Sigmoid colon (tissue), 7 donors: ENCODE data around the gene AP3B2. TPM values are rescaled to one million over a fixed set of nuclear protein-coding genes. Genes with fewer than 3 reads are reported as not detected.
A peak's percentile ranks its signal among the peaks of the same experiment; 100 is the strongest.

Source experiments
- DNase-seq: peaks from one replicate; pipeline ENCODE4 v3.0.0-alpha.2; 2019
- H3K27ac ChIP-seq, 4 donors: fragments of 200-600 bp; sonication (generic); one replicate each; pipeline ENCODE4 v1.5.1; 2016 to 2019; ENCODE audit warnings: mild to moderate bottlenecking in 1 of 4
- H3K27me3 ChIP-seq, 3 donors: fragments of 200-600 bp; sonication (generic); one replicate each; pipeline ENCODE4 v1.5.1; 2019; ENCODE audit warnings: mild to moderate bottlenecking in 1 of 3
- H3K36me3 ChIP-seq, 4 donors: fragments of 200-600 bp; sonication (generic); one replicate each; pipeline ENCODE4 v1.5.1; 2016 to 2019
- H3K4me1 ChIP-seq, 4 donors: fragments of 200-600 bp; sonication (generic); one replicate each; pipeline ENCODE4 v1.5.1; 2017 to 2019
- H3K4me3 ChIP-seq, 4 donors: fragments of 200-600 bp; sonication (generic); one replicate each; pipeline ENCODE4 v1.5.1; 2017 to 2019; ENCODE audit warnings: mild to moderate bottlenecking in 2 of 4, moderate library complexity in 1 of 4
- H3K9me3 ChIP-seq, 4 donors: fragments of 200-600 bp in 3 of 4; sonication (generic) in 3 of 4; one replicate each; pipeline versions ENCODE4 v1.5.1 to v1.6.1; 2013 to 2019
- CTCF ChIP-seq, 4 experiments: fragments of 450-650 bp in 3 of 4; fragments of 200-600 bp in 1 of 4; IDR thresholded peaks; one replicate each; pipeline ENCODE4 v1.5.1; 2016 to 2019; ENCODE audit warnings: antibody characterized with exemption in 4 of 4, mild to moderate bottlenecking in 3 of 4, moderate library complexity in 2 of 4
- EP300 ChIP-seq, 4 donors: sonication (generic); formaldehyde crosslinking; IDR thresholded peaks; one replicate each; pipeline ENCODE4 v1.6.1; 2017; ENCODE audit warnings: antibody characterized with exemption in 4 of 4
- POLR2A ChIP-seq, 2 donors: fragments of 450-650 bp; IDR thresholded peaks; one replicate each; pipeline ENCODE4 v1.6.1; 2016; ENCODE audit warnings: antibody characterized with exemption in 2 of 2, mild to moderate bottlenecking in 2 of 2, moderate library complexity in 2 of 2
- POLR2AphosphoS5 ChIP-seq, 4 donors: sonication (generic); formaldehyde crosslinking; IDR thresholded peaks; one replicate each; pipeline ENCODE4 v1.6.1; 2017; ENCODE audit warnings: antibody characterized with exemption in 4 of 4
- WGBS, 2 donors: extraction: QIAGEN DNeasy Blood & Tissue Kit; methylation state at CpG; one replicate each; pipeline ENCODE4 v1.1.7; 2013; 5-methylcytosine and 5-hydroxymethylcytosine counted together
- intact Hi-C: fragments of 100-400 bp; cut with DNase I; formaldehyde crosslinking; loops from one replicate; pipeline ENCODE4 v1.15.1; 2023
- polyA plus RNA-seq, 3 donors: library from polyadenylated mRNA; stranded (reverse); fragments of 200-250 nt; gene quantifications; one replicate each; pipeline ENCODE4 v1.2.3, GENCODE V29; 2013
- total RNA-seq, 4 donors: library from RNA; depleted of rRNA; stranded (reverse); fragments of >200 nt; gene quantifications; one replicate each; pipeline ENCODE4 v1.1.0, GENCODE V29; 2016
- donor health status: healthy with polysubstance abuse.
- donor health status: Bipolar disorder and iron deficiency.
- donor health status: healthy.

Gene AP3B2
- total RNA-seq = 1 to 10 TPM; 1.2 to 9.3 (median 3.4) TPM
- polyA plus RNA-seq = 1 to 10 TPM in 1 of 3 donors, under 1 TPM in 1, not detected in 1; 0.60 to 1.3 TPM

DNA sequence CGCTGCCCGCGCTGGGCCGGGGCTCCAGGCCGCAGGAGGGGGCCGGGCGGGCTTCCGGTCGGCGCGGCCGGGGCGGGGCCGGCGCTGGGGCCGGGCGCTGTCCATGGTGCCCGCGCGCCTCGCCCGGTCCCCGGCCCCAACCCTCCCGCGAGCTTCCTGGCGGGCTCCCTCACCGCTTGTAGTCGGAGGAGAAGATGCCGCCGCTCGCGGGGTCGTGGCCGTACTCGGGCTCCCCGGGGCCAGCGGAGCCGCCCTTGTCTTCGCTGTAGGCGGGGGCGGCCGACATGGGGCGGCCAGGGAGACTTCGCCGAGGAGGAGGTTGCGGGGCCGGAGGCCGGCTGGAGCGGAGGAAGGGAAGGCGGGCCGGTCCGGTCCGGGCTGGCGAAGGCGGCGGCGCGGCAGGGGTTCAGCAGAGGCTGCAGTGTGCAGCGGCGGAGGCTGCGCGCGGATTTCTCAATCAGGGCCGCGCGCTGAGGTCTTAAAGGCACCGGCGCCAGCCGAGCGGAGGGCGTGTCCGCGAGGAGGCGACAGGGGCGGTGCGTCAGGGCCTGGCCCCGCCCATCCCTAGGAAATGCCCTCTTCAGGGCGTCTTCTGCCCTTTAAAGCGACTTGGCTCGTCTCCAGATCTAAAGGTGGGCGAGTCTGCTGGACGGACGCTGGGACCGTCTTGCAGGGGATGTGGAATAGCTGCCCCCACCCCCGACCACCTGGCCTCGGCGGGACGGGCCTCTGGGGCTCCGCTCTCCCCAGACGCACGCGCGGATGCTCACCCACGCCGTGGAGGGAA, at the start of gene AP3B2:
Gene AP3B2 (minus strand): TSS at position 455 of the 787 bp plus-strand sequence. CDS start 169 bp downstream, at position 286.
- intact Hi-C loops = no loop called here
- no peaks in the 10 kb centered on the region for H3K9me3 ChIP-seq
- TF ChIP-seq POLR2AphosphoS5 (IDR thresholded peaks at IDR 0.05) (peak in 1 of 4 donors; percentile 29), POLR2A (IDR thresholded peaks at IDR 0.05) (no peak)
- peak within 1 kb of the TSS in 3 of 4 donors; percentile 53 to 76 (median 61) for H3K27ac ChIP-seq
- H3K4me3 ChIP-seq = peak within 1 kb of the TSS; percentile 39 to 74 (median 56)
- DNase-seq = no peak
- no peaks in the 10 kb centered on the region for H3K36me3 ChIP-seq
- H3K4me1 ChIP-seq = peaks cover 0 to 18% (median 15%) of the 10 kb centered on the region in 4 donors
- peaks cover 0 to 6% (median 0%) of the 10 kb centered on the region in 3 donors for H3K27me3 ChIP-seq
- 1% methylated on average over 95 of the region's 95 CpGs for WGBS, 2 donors

GRCh38 chr15:82751308-82751707, 41.6 kb upstream of the AP3B2 start:
- Histone ChIP-seq H3K27me3 (no peaks in the 10 kb centered on the region), H3K9me3 (no peaks in the 10 kb centered on the region), H3K4me3 (peak overlapping the region; percentile 63 to 78 (median 66)), H3K4me1 (peaks cover 0 to 21% (median 20%) of the 10 kb centered on the region in 4 donors), H3K36me3 (peaks cover 0 to 42% (median 17%) of the 10 kb centered on the region in 4 donors), H3K27ac (peak overlapping the region in 2 of 4 donors; percentile 89 to 92)
- 24 to 30% methylated on average over 4 of the region's 4 CpGs for WGBS, 2 donors
- TF ChIP-seq CTCF (IDR thresholded peaks at IDR 0.05) (no peak), EP300 (IDR thresholded peaks at IDR 0.05) (no peak), POLR2A (IDR thresholded peaks at IDR 0.05) (no peak), POLR2AphosphoS5 (IDR thresholded peaks at IDR 0.05) (no peak)
- intact Hi-C loops = loop anchor here (1.0 to 10.0 kb wide), 5 partner anchors 57 to 236 kb away; partner anchors contain the start of genes CPEB1, RAMAC, RPS17 and WHAMM
- DNase-seq = no peak

DNA sequence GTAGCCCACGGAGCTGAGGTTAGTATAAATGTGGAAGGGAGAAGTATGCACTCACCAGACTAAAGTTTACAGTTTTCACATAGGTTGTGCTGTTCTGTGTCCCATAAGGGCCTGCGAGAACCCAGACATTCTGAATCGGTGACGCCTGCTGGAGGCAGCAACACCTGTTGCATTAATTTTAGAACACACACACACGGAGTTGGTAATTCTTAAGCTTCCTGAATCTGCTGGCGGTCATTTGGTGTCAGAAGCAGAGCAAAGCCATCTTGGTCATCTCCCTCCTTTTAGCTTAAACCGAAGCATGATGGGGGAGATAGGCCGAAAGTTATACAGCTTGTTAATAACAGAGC, 41.1 kb upstream of the AP3B2 start:
- Histone ChIP-seq H3K9me3 (no peaks in the 10 kb centered on the region), H3K27me3 (no peaks in the 10 kb centered on the region), H3K27ac (peak overlapping the region; percentile 83 to 92 (median 87)), H3K4me3 (peak overlapping the region; percentile 63 to 78 (median 66)), H3K4me1 (peaks cover 0 to 21% (median 20%) of the 10 kb centered on the region in 4 donors), H3K36me3 (peaks cover 0 to 37% (median 14%) of the 10 kb centered on the region in 4 donors)
- intact Hi-C loops = loop anchor here (1.0 to 10.0 kb wide), 5 partner anchors 58 to 236 kb away; partner anchors contain the start of genes CPEB1, RAMAC, RPS17 and WHAMM
- TF ChIP-seq POLR2A (IDR thresholded peaks at IDR 0.05) (no peak), EP300 (IDR thresholded peaks at IDR 0.05) (no peak), CTCF (IDR thresholded peaks at IDR 0.05) (no peak), POLR2AphosphoS5 (IDR thresholded peaks at IDR 0.05) (no peak)
- 1% methylated on average over 8 of the region's 8 CpGs for WGBS, 2 donors
- no peak for DNase-seq

DNA sequence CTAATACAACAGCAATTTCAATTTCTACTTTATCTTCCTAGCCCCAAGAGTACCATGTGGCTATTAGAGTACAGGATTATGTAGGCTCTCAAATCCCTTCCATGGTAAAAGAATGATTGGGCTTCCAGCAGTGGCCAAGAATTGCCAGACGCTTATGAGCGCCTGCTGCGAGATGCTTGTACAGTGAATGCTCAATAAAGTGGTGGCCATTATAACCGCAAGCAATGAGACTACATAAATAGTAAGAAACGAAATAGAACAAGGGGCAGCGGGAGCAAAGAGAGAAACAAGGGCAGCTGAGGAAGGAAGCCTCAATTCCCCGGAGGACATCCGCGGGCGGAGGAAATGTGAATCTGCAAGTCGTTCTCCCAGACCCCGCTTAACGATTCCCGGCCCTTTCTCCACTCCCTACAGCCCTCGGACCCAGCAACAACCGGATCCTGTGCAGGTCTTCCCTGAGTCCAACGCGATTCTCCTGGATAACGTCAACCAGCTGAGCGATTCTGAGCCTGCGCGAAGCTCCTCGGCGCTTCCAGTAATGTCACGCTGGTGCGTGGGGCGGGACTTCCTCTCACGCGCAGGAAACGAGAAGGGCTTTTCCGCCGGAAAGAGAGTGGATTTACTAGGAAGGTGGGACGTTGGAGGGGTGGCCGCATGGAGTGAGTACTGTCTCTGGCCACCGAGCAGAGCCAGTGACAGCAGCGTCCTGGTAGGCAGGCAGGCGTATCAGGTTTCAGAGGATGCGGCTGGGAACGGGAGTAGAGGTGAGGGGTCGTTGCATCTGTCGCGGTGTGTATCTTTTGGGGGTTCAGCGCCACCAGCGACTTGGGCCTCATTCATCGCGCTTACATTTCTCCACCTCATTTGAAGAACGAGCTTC, 40.5 kb upstream of the AP3B2 start:
- Histone ChIP-seq H3K27me3 (no peaks in the 10 kb centered on the region), H3K4me3 (peak overlapping the region; percentile 63 to 78 (median 66)), H3K4me1 (peaks cover 0 to 21% (median 20%) of the 10 kb centered on the region in 4 donors), H3K9me3 (no peaks in the 10 kb centered on the region), H3K36me3 (peaks cover 0 to 31% (median 10%) of the 10 kb centered on the region in 4 donors), H3K27ac (peak overlapping the region; percentile 83 to 92 (median 87))
- intact Hi-C loops = loop anchor here (2.0 to 10.0 kb wide), 4 partner anchors 59 to 237 kb away; partner anchors contain the start of genes CPEB1, RAMAC and WHAMM
- TF ChIP-seq POLR2AphosphoS5 (IDR thresholded peaks at IDR 0.05) (peak; percentile 84 to 96 (median 89)), EP300 (IDR thresholded peaks at IDR 0.05) (peak in 1 of 4 donors; percentile 63), CTCF (IDR thresholded peaks at IDR 0.05) (no peak), POLR2A (IDR thresholded peaks at IDR 0.05) (peak; percentile 61 to 66)
- whole genome bisulfite sequencing, 2 donors = 0 to 1% methylated on average over 47 of the region's 47 CpGs
- peak; percentile 96 for DNase-seq
